H1 (cell line): ENCODE results near the gene ZNF770. TPM values are rescaled to one million over a fixed set of nuclear protein-coding genes. Genes with fewer than 3 reads are reported as not detected.

Source experiments
- CBX5 ChIP-seq: fragments of 300-800, 300-1000 bp; sonication (generic); IDR thresholded peaks from 2 replicates; pipeline ENCODE4 v1.7.1; 2016; ENCODE audit warnings: antibody characterized with exemption, low read length, low read depth
- CBX8 ChIP-seq: fragments of 300-800, 300-1000 bp; sonication (generic); IDR thresholded peaks from 2 replicates; pipeline ENCODE4 v1.7.1; 2016; ENCODE audit warnings: low read depth, low read length, borderline replicate concordance
- EGR1 ChIP-seq: IDR thresholded peaks from 2 replicates; pipeline ENCODE4 v1.6.1; 2011; ENCODE audit warnings: low read depth, low read length, borderline replicate concordance
- EP300 ChIP-seq, 2 experiments: IDR thresholded peaks; 1 replicate in 1 of 2; 2 replicates in 1 of 2; pipeline ENCODE4 v1.6.1; 2011 to 2012; ENCODE audit warnings: low read depth in 2 of 2, low read length in 2 of 2, mild to moderate bottlenecking in 2 of 2, borderline replicate concordance in 1 of 2, inconsistent platforms in 1 of 2, moderate library complexity in 1 of 2
- EZH2 ChIP-seq: fragments of 200-600 bp; sonication (generic); IDR thresholded peaks from 2 replicates; pipeline ENCODE4 v1.7.1; 2012; ENCODE audit warnings: low read depth, mild to moderate bottlenecking, moderate library complexity, low read length, inconsistent platforms; ENCODE audit not compliant: severe bottlenecking
- GABPA ChIP-seq: IDR thresholded peaks from 2 replicates; pipeline ENCODE4 v1.6.1; 2011; ENCODE audit warnings: mild to moderate bottlenecking, low read length, moderate library complexity, borderline replicate concordance; ENCODE audit not compliant: insufficient read depth
- NRF1 ChIP-seq: IDR thresholded peaks from 2 replicates; pipeline ENCODE4 v1.6.1; 2011; ENCODE audit warnings: mild to moderate bottlenecking, low read depth, low read length, improper control_type of control experiment
- ZNF274 ChIP-seq: IDR thresholded peaks from 2 replicates; pipeline ENCODE4 v1.7.0; 2012; ENCODE audit warnings: low read length, borderline replicate concordance; ENCODE audit errors: extremely low read depth
- polyA plus RNA-seq, 7 experiments: library from polyadenylated mRNA; depleted of rRNA in 3 of 7; stranded (reverse) in 5 of 7; unstranded in 2 of 7; fragments of >200 nt in 5 of 7; fragments of 200-250 nt in 2 of 7; gene quantifications; 1 replicate in 5 of 7; 2 replicates in 1 of 7; 4 replicates in 1 of 7; pipeline versions ENCODE4 v1.2.1 to v1.2.3, GENCODE V29; 2011 to 2013; ENCODE audit warnings: missing spikeins in 2 of 7, mixed read lengths in 2 of 7
- total RNA-seq: library from RNA; stranded (reverse); fragmentation: NEBNext Ultra II Directional; extraction: Animal tissue kit (Norgen Biotek cat#: 25700); gene quantifications from 2 replicates; pipeline ENCODE4 v1.2.1, GENCODE V29; 2021
- TF ChIP-seq, protein P1 (sequence below): fragments of 300-600 bp; sonication (generic); IDR thresholded peaks from 2 replicates; pipeline ENCODE4 v1.7.1; 2012; ENCODE audit warnings: low read length, moderate library complexity, mild to moderate bottlenecking, inconsistent platforms; ENCODE audit not compliant: insufficient replicate concordance

ZNF770 gene
- total and polyA plus RNA-seq, 2 of the 8 experiments (the other 6 are each of a cell fraction or from before 2014, with no cell fraction given) = 24.8 to 143 TPM

- TF ChIP-seq, protein P1, sequence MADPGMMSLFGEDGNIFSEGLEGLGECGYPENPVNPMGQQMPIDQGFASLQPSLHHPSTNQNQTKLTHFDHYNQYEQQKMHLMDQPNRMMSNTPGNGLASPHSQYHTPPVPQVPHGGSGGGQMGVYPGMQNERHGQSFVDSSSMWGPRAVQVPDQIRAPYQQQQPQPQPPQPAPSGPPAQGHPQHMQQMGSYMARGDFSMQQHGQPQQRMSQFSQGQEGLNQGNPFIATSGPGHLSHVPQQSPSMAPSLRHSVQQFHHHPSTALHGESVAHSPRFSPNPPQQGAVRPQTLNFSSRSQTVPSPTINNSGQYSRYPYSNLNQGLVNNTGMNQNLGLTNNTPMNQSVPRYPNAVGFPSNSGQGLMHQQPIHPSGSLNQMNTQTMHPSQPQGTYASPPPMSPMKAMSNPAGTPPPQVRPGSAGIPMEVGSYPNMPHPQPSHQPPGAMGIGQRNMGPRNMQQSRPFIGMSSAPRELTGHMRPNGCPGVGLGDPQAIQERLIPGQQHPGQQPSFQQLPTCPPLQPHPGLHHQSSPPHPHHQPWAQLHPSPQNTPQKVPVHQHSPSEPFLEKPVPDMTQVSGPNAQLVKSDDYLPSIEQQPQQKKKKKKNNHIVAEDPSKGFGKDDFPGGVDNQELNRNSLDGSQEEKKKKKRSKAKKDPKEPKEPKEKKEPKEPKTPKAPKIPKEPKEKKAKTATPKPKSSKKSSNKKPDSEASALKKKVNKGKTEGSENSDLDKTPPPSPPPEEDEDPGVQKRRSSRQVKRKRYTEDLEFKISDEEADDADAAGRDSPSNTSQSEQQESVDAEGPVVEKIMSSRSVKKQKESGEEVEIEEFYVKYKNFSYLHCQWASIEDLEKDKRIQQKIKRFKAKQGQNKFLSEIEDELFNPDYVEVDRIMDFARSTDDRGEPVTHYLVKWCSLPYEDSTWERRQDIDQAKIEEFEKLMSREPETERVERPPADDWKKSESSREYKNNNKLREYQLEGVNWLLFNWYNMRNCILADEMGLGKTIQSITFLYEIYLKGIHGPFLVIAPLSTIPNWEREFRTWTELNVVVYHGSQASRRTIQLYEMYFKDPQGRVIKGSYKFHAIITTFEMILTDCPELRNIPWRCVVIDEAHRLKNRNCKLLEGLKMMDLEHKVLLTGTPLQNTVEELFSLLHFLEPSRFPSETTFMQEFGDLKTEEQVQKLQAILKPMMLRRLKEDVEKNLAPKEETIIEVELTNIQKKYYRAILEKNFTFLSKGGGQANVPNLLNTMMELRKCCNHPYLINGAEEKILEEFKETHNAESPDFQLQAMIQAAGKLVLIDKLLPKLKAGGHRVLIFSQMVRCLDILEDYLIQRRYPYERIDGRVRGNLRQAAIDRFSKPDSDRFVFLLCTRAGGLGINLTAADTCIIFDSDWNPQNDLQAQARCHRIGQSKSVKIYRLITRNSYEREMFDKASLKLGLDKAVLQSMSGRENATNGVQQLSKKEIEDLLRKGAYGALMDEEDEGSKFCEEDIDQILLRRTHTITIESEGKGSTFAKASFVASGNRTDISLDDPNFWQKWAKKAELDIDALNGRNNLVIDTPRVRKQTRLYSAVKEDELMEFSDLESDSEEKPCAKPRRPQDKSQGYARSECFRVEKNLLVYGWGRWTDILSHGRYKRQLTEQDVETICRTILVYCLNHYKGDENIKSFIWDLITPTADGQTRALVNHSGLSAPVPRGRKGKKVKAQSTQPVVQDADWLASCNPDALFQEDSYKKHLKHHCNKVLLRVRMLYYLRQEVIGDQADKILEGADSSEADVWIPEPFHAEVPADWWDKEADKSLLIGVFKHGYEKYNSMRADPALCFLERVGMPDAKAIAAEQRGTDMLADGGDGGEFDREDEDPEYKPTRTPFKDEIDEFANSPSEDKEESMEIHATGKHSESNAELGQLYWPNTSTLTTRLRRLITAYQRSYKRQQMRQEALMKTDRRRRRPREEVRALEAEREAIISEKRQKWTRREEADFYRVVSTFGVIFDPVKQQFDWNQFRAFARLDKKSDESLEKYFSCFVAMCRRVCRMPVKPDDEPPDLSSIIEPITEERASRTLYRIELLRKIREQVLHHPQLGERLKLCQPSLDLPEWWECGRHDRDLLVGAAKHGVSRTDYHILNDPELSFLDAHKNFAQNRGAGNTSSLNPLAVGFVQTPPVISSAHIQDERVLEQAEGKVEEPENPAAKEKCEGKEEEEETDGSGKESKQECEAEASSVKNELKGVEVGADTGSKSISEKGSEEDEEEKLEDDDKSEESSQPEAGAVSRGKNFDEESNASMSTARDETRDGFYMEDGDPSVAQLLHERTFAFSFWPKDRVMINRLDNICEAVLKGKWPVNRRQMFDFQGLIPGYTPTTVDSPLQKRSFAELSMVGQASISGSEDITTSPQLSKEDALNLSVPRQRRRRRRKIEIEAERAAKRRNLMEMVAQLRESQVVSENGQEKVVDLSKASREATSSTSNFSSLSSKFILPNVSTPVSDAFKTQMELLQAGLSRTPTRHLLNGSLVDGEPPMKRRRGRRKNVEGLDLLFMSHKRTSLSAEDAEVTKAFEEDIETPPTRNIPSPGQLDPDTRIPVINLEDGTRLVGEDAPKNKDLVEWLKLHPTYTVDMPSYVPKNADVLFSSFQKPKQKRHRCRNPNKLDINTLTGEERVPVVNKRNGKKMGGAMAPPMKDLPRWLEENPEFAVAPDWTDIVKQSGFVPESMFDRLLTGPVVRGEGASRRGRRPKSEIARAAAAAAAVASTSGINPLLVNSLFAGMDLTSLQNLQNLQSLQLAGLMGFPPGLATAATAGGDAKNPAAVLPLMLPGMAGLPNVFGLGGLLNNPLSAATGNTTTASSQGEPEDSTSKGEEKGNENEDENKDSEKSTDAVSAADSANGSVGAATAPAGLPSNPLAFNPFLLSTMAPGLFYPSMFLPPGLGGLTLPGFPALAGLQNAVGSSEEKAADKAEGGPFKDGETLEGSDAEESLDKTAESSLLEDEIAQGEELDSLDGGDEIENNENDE = no peak
- TF ChIP-seq EGR1 (no peak), GABPA (no peak), EP300 (IDR thresholded peaks at IDR 0.05; ENCODE audit: borderline replicate concordance in 1 of 2, low read depth in 2 of 2, low read length in 2 of 2) (no peak), ZNF274 (no peak), CBX8 (no peak), EZH2 (no peak), CBX5 (no peak), NRF1 (no peak)
These were observed 3.0 kb downstream of the ZNF770 start (continued) for GRCh38 chr15:34984889-34985630.
